H4 (cell line): ENCODE data around the gene LRP2. TPM values are rescaled to one million over a fixed set of nuclear protein-coding genes. Genes with fewer than 3 reads are reported as not detected.
"Not testable (repeated sequence)": the region's sequence is repeated elsewhere in the genome, so short reads cannot be mapped to it uniquely, and the experiment has no call there.

Source experiments
- DNase-seq: peaks from one replicate; pipeline ENCODE4 v3.0.0-alpha.2; 2015; ENCODE audit warnings: low spot score
- total RNA-seq: library from RNA; depleted of rRNA; stranded (reverse); fragments of >200 nt; shearing (Covaris generic); gene quantifications from 2 replicates; pipeline ENCODE4 v1.2.3, GENCODE V29; 2014

Gene LRP2
- total RNA-seq, 1 experiment from 2014 or later: 0.10 TPM

GRCh38 chr2:169175112-169175511 lies 187.2 kb downstream of the LRP2 start:
- DNase-seq: no peak

- no peak for DNase-seq
These were observed 188.5 kb downstream of the LRP2 start for GRCh38 chr2:169173876-169174275.

- DNase-seq: no peak
These were observed 189.4 kb downstream of the LRP2 start for GRCh38 chr2:169172914-169173313.

- no peak for DNase-seq
These were observed 190.1 kb downstream of the LRP2 start for GRCh38 chr2:169172151-169172735.

- DNase-seq: no peak
These were observed 196.5 kb downstream of the LRP2 start for GRCh38 chr2:169165791-169166190.

- DNase-seq: no peak
These were observed 198.0 kb downstream of the LRP2 start for GRCh38 chr2:169164311-169164710.

- DNase-seq: no peak
These were observed 199.7 kb downstream of the LRP2 start for GRCh38 chr2:169162613-169163012.

GRCh38 chr2:169160926-169161481 lies 201.3 kb downstream of the LRP2 start:
- no peak for DNase-seq

- DNase-seq: no peak
These were observed 202.6 kb downstream of the LRP2 start for GRCh38 chr2:169159686-169160085.

- no peak for DNase-seq
These were observed 203.5 kb downstream of the LRP2 start for GRCh38 chr2:169158874-169159273.

GRCh38 chr2:169146220-169146619 lies 216.1 kb downstream of the LRP2 start:
- no peak for DNase-seq

GRCh38 chr2:169143998-169144397 lies 218.3 kb downstream of the LRP2 start:
- no peak for DNase-seq

GRCh38 chr2:169141713-169142352 lies 220.5 kb downstream of the LRP2 start:
- peak; percentile 51 for DNase-seq

GRCh38 chr2:169139993-169140767 lies 222.2 kb downstream of the LRP2 start:
- no peak for DNase-seq

GRCh38 chr2:169139145-169139544 lies 223.2 kb downstream of the LRP2 start:
- no peak for DNase-seq

GRCh38 chr2:169137924-169138323 lies 224.4 kb downstream of the LRP2 start:
- DNase-seq: no peak

GRCh38 chr2:169136885-169137534 lies 225.3 kb downstream of the LRP2 start:
- DNase-seq: no peak

- DNase-seq: not testable (repeated sequence)
These were observed 225.9 kb downstream of the LRP2 start for GRCh38 chr2:169136428-169136827.

- not testable (repeated sequence) for DNase-seq
These were observed 228.1 kb downstream of the LRP2 start for GRCh38 chr2:169134272-169134671.

- DNase-seq: peak; percentile 42
These were observed 230.5 kb downstream of the LRP2 start for GRCh38 chr2:169131587-169132512.

- no peak for DNase-seq
These were observed 232.6 kb downstream of the LRP2 start for GRCh38 chr2:169129703-169130243.
